GM18507 (cell line): Measurements from ENCODE around the gene KRTAP2-1.
"Not testable (repeated sequence)": the region's sequence is repeated elsewhere in the genome, so short reads cannot be mapped to it uniquely, and the experiment has no call there.

Experiments
- DNase-seq: peaks from one replicate; pipeline ENCODE4 v3.0.0; 2011; ENCODE audit warnings: low read depth; ENCODE audit not compliant: insufficient read length; ENCODE audit errors: extremely low spot score
- FAIRE-seq: peaks from 2 replicates; lab custom pipeline; 2011; peaks lifted over from hg19 to GRCh38; lab: Jason Lieb, UNC

Gene KRTAP2-1, protein sequence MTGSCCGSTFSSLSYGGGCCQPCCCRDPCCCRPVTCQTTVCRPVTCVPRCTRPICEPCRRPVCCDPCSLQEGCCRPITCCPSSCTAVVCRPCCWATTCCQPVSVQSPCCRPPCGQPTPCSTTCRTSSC

DNA sequence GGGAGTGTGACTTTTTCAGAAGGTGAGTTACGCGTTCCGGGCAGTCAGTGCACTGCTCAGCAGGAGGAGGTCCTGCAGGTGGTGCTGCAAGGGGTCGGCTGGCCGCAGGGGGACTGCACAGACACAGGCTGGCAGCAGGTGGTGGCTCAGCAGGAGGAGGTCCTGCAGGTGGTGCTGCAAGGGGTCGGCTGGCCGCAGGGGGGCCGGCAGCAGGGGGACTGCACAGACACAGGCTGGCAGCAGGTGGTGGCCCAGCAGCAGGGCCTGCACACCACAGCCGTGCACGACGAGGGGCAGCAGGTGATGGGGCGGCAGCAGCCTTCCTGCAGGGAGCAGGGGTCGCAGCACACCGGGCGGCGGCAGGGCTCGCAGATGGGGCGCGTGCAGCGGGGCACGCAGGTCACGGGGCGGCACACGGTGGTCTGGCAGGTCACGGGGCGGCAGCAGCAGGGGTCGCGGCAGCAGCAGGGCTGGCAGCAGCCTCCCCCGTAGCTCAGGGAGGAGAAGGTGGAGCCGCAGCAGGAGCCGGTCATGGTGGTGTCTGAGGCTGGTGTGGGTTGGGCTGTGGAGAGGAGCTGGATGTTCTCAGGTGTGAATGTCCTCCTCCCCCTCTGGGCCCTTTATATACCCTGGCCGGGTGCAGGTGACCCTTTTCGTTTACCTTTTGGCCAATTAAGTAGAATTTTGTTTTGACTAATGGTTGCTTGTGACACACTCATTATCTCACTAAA lies at the start of gene KRTAP2-1:
KRTAP2-1 (minus strand) TSS at position 582 of the 731 bp plus-strand sequence; CDS start at position 533, 49 bp downstream.
- DNase-seq, FAIRE-seq: not testable (repeated sequence)

GRCh38 chr17:41096055-41096454 lies 48.9 kb upstream of the KRTAP2-1 start:
- no peak for FAIRE-seq
- DNase-seq, result no peak

DNA sequence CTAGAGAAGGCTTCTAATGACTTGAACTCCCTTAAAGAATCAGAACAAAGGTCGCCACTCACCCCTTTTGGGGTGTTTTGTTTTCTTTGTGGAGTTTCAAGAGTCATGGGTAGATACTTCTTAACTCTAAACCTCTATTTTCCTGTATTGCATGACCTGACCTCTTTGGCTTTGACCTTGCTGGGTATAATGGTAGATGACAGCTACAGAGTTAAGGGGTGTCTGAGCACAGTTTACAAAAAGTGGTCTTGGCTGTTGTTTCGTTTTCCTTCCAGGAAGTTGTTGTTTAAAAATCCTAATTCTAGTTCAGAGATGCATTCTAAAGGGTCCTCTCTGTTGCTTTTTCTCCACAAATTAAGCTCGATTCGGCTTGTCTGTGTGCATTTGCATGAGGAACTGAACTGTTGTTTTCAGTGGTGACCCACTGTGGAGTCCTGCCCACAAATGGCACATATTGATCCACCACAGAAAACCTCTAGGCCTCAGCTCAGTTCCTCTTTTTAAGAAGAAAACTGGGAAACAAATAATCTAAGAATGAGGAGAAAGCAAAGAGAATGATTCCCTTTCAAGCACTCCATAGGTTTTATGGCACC lies 41.7 kb upstream of the KRTAP2-1 start:
- peak; percentile 38 for FAIRE-seq
- not testable (repeated sequence) for DNase-seq

DNA sequence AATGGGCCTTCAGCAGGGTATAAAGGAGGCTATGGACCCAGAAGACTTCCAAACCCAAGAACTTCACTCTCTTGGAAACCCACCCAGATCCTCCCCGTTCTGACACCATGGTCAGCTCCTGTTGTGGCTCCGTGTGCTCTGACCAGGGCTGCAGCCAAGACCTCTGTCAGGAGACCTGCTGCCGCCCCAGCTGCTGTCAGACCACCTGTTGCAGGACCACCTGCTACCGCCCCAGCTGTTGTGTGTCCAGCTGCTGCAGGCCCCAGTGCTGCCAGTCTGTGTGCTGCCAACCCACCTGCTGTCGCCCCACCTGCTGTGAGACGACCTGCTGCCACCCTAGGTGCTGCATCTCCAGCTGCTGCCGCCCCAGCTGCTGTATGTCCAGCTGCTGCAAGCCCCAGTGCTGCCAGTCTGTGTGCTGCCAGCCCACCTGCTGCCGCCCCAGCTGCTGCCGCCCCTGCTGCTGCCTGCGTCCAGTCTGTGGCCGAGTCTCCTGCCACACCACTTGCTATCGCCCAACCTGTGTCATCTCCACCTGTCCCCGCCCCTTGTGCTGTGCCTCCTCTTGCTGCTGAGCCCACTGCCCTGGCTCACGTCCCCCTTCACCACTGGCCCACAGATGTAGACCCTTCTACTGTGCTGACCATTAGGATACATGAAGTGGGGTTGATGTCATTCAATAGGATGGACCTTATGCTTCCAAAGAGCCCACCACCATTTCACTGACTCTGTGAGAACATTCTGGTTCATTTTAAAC lies 37.2 kb upstream of the KRTAP2-1 start, which contains the start of gene KRTAP4-7:
KRTAP4-7 (plus strand) TSS at position 51 of the 757 bp plus-strand sequence; CDS start at position 108, 57 bp downstream.
- DNase-seq, FAIRE-seq: not testable (repeated sequence)

- not testable (repeated sequence) for DNase-seq, FAIRE-seq
Measured at GRCh38 chr17:41083427-41083826, 36.3 kb upstream of the KRTAP2-1 start.

DNA sequence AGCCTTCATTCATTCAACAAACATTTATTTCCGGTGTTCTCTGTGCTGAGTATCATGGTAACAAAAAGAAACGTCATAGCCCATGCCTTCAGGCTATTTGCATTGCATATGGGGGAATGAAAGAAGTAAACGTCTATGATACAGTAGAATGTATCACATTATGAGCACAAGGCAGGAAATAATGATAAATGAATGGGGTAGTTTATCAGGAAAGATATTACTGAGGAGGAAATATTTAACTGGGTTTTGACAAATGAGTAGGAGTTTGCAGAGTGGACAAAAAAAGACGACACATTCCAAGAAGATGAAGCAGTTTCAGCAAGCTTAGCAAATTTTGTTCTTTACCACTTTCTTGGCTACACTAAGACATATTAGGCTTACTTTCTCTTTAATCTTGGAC lies 35.5 kb upstream of the KRTAP2-1 start:
- DNase-seq (no peak), FAIRE-seq (no peak)

DNA sequence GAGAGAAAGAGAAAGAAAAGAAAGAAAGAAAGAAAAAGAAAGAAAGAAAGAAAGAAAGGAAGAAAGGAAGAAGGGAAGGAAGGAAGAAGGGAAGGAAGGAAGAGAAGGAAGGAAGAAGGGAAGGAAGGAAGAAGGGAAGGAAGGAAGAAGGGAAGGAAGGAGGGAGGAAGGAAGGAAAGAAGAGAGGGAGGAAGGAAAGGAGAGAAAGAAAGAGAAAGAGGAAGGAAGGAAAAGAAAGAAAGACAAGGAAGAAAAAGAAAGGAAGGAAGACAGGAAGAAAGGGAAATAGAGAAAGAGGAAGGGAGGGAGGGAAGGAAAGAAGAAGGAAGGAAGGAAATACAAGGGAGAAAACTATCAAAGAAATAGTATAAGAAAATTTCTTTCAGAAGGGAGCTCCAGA lies 29.7 kb upstream of the KRTAP2-1 start:
- FAIRE-seq, result no peak

DNA sequence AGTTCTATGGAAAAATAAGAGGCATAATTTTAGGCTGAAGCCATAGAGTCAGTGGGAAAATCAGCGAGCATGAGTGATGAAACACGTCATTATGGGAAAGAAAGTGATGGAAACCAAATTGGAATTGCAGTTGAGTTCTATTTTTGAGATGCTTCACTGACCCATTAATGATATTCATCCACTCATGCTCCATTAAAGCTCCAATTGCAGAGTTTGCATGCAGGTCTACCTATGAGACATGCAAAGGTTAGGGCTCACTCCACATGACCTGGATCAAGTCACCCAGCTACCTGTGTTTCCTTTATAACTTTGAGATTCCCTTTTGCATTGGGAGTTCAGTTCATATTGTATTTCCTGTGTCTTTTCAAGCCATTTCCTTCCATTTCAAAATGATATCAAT lies 26.6 kb upstream of the KRTAP2-1 start:
- FAIRE-seq (no peak), DNase-seq (no peak)

More for the DNA sequence above, 29.7 kb upstream of the KRTAP2-1 start:
- DNase-seq, result no peak

DNA sequence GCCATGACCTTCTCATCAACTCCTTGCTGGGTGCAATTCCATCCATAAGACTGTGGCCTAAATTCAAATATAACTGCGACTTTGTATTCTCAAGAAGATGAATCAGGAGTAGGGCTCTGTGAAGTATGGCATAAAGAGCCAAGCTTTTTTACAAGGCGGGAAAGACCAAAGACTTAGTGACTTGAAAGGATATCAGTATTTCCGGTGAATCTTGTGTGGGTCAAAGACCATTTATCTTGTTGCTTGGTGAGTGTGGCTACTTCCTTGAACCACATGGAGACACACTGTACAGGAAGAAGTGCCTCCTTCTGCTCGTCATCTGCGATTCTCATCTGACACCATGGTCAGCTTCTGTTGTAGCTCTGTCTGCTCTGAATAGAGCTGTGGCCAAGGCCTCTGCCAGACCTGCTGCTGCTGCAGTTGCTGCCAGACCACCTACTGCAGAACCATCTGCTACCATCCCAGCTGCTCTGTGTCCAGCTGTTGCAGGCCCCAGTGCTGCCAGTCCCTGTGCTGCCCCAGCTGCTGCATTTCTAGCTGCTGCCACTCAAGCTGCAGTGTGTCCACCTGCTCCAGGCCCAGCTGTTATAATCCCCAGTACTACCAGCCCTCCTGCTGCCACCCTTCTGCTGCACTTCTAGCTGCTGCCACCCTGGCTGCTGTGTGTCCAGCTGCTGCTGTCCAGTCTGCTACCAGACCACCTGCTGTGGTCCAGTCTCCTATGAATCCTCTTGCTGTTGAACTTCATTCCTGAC lies 24.7 kb upstream of the KRTAP2-1 start:
- FAIRE-seq, result no peak
- no peak for DNase-seq

DNA sequence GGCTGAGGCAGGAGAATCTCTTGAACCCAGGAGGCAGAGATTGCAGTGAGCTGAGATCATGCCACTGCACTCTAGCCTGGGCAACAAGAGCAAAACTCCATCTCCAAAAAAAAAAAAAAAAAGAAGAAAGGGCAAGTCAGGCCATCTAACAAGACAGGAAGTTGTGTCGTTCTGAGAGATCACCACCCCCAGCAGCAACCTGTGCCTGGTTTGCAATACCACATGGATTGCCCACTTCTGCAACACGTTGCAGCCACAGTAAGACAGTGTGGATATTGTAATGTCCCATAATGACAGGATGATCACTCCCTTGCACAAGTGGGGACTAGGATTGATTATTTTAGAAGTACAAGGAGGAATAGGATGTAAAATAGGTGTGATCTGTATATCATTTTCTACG lies 21.9 kb upstream of the KRTAP2-1 start:
- no peak for FAIRE-seq

GRCh38 chr17:41067281-41067680 lies 20.2 kb upstream of the KRTAP2-1 start:
- DNase-seq (no peak), FAIRE-seq (no peak)

More for the DNA sequence above, 21.9 kb upstream of the KRTAP2-1 start:
- DNase-seq, result no peak

DNA sequence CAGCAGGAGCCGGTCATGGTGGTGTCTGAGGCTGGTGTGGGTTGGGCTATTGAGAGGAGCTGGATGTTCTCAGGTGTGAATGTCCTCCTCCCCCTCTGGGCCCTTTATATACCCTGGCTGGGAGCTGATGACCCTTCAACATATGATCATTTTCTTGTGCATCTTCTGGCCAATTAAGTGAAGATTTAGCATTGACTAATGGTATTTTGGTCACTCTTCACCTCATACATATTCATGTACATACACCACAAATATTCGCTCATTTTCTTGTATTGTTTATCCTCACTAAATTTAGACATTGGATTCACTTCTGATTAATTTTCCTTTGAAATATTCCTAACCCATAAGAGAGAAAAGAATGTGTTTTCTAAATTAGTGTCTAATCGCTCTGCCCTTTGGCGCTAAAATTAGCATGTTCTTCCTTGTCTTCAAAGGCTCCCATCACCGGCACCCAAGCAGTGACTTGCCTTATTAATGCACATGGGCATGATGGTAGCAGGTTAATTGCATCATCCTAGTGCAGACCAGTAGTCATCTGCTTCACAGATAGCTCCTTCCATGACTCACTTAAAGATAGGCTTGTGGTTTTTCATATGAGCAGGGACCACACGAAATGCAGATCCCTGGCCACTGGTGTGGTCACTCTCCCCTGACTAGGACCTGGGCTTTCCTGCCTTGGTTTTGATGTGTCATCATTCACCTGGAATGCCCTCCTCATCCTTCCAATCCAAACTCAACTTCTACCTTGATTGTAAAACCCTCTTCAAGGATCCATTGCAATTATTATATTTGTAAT lies 18.9 kb upstream of the KRTAP2-1 start, which contains the start of gene KRTAP2-4:
KRTAP2-4 (minus strand) TSS at position 51 of the 796 bp plus-strand sequence; CDS start at position 17, 34 bp downstream.
- FAIRE-seq (no peak), DNase-seq (no peak)

DNA sequence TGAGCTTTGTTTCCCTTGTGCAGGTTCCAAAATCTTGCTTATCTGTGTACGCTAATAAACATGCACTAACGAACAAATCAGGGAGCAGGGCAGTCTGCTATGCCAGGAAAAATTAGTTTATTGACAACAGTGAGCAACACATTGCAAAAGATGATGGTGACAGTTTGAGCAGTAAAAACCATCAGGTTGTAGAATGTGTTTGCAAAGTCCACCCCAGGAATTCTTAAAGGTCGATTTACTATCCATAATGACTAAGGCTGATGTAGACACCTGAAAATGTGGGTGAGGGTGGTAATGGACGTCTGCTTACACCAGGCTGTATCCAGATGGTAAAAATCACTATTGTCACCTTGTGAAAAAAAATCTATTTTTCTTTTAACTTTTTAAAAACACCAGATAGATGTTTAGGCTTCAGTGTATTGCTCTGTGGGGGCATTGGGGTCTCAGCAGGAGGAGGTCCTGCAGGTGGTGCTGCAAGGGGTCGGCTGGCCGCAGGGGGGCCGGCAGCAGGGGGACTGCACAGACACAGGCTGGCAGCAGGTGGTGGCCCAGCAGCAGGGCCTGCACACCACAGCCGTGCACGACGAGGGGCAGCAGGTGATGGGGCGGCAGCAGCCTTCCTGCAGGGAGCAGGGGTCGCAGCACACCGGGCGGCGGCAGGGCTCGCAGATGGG lies 18.0 kb upstream of the KRTAP2-1 start:
- FAIRE-seq, result not testable (repeated sequence)

DNA sequence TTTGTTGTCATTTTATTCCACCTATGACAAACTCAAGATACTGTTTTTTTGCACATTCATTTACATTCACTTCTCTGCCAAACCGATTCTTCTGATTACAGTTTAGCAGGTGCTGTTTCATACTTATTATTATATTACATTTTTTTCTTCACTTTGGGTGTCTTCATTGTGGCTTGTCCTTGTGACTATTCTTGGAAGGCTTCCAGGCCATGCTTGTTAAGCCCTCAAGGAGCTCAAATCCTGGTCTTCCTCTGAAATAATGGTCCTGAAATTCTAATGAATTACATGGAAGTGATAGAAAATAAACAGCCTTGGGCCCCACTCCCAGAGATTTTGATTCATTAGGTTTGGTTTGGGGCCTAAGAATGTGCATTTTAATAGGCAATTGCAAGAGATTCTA lies 17.2 kb upstream of the KRTAP2-1 start:
- no peak for DNase-seq
- no peak for FAIRE-seq

More for the DNA sequence above, 18.0 kb upstream of the KRTAP2-1 start:
- not testable (repeated sequence) for DNase-seq

GRCh38 chr17:41063449-41063848 lies 16.3 kb upstream of the KRTAP2-1 start:
- FAIRE-seq (no peak), DNase-seq (no peak)

DNA sequence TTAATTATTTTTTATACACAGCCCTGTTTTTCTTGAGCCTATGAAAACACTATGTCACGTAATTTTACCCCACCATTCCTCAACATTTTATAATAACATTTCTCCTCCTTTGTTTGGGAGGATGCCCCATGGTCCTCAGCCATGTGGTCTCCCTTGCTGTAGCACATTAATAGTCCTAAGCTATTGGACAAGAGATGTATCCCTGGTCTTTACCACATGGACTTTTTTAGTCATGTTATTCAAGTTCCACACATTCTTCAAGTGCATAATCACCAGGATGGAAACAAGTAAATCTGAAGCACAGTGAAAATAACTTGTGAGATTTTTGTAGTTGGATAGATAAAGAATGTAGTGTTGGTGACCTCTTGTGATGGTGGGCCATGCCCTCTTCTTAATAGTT lies 14.8 kb upstream of the KRTAP2-1 start:
- no peak for DNase-seq
- no peak for FAIRE-seq

- DNase-seq (no peak), FAIRE-seq (no peak)
Measured at GRCh38 chr17:41060052-41060604, 13.0 kb upstream of the KRTAP2-1 start, which contains the start of gene KRTAP2-3. KRTAP2-3 (minus strand) TSS chr17:41060114; CDS start chr17:41060050, 64 bp downstream.
